Measurements from ENCODE around the gene ZSCAN21. TPM values are rescaled to one million over a fixed set of nuclear protein-coding genes. Genes with fewer than 3 reads are reported as not detected.

Gene ZSCAN21
- total RNA-seq, 2 donors from 2014 or later: 9.3 to 16.6 TPM

GRCh38 chr7:100022621-100023020 lies 27.0 kb upstream of the ZSCAN21 start:
- DNase-seq (ENCODE audit: low spot score) (no peak), ATAC-seq (ENCODE audit: insufficient number of reproducible peaks, low FRiP score, low read depth) (no peak)
- no peaks in the 10 kb centered on the region for H3K9me3 ChIP-seq
- no peaks in the 10 kb centered on the region for H3K27me3 ChIP-seq (replicated peaks; ENCODE audit: insufficient read depth)
- no peak overlapping the region for H3K27ac ChIP-seq
- H3K36me3 ChIP-seq: peaks cover 28% of the 10 kb centered on the region
- H3K4me1 ChIP-seq (ENCODE audit: control insufficient read depth in 1 of 2, low read depth in 2 of 2): peaks cover 3 to 33% of the 10 kb centered on the region in 2 donors
- H3K4me3 ChIP-seq: no peak overlapping the region
- TF ChIP-seq, protein P1, sequence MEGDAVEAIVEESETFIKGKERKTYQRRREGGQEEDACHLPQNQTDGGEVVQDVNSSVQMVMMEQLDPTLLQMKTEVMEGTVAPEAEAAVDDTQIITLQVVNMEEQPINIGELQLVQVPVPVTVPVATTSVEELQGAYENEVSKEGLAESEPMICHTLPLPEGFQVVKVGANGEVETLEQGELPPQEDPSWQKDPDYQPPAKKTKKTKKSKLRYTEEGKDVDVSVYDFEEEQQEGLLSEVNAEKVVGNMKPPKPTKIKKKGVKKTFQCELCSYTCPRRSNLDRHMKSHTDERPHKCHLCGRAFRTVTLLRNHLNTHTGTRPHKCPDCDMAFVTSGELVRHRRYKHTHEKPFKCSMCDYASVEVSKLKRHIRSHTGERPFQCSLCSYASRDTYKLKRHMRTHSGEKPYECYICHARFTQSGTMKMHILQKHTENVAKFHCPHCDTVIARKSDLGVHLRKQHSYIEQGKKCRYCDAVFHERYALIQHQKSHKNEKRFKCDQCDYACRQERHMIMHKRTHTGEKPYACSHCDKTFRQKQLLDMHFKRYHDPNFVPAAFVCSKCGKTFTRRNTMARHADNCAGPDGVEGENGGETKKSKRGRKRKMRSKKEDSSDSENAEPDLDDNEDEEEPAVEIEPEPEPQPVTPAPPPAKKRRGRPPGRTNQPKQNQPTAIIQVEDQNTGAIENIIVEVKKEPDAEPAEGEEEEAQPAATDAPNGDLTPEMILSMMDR (IDR thresholded peaks at IDR 0.05): no peak

DNA sequence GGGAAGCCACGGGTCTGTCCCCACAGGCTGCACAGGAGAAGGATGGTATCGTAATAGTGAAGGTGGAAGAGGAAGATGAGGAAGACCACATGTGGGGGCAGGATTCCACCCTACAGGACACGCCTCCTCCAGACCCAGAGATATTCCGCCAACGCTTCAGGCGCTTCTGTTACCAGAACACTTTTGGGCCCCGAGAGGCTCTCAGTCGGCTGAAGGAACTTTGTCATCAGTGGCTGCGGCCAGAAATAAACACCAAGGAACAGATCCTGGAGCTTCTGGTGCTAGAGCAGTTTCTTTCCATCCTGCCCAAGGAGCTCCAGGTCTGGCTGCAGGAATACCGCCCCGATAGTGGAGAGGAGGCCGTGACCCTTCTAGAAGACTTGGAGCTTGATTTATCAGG lies 26.0 kb upstream of the ZSCAN21 start:
- H3K9me3 ChIP-seq: no peaks in the 10 kb centered on the region
- DNase-seq (ENCODE audit: low spot score) (no peak), ATAC-seq (ENCODE audit: insufficient number of reproducible peaks, low FRiP score, low read depth) (no peak)
- H3K4me3 ChIP-seq: no peak overlapping the region
- H3K36me3 ChIP-seq: peaks cover 34% of the 10 kb centered on the region
- peaks cover 2 to 25% of the 10 kb centered on the region in 2 donors for H3K4me1 ChIP-seq (ENCODE audit: control insufficient read depth in 1 of 2, low read depth in 2 of 2)
- H3K27ac ChIP-seq: no peak overlapping the region
- no peaks in the 10 kb centered on the region for H3K27me3 ChIP-seq (replicated peaks; ENCODE audit: insufficient read depth)
- TF ChIP-seq, protein P1 (IDR thresholded peaks at IDR 0.05): no peak

- H3K9me3 ChIP-seq: no peaks in the 10 kb centered on the region
- H3K4me3 ChIP-seq: no peak overlapping the region
- TF ChIP-seq, protein P1 (IDR thresholded peaks at IDR 0.05): no peak
- DNase-seq (ENCODE audit: low spot score) (no peak), ATAC-seq (ENCODE audit: insufficient number of reproducible peaks, low FRiP score, low read depth) (no peak)
- H3K27me3 ChIP-seq (replicated peaks; ENCODE audit: insufficient read depth): no peaks in the 10 kb centered on the region
- no peak overlapping the region for H3K27ac ChIP-seq
- H3K36me3 ChIP-seq: peaks cover 34% of the 10 kb centered on the region
- H3K4me1 ChIP-seq (ENCODE audit: control insufficient read depth in 1 of 2, low read depth in 2 of 2): peaks cover 2 to 19% of the 10 kb centered on the region in 2 donors
These were observed 25.5 kb upstream of the ZSCAN21 start for GRCh38 chr7:100024020-100024619.

DNA sequence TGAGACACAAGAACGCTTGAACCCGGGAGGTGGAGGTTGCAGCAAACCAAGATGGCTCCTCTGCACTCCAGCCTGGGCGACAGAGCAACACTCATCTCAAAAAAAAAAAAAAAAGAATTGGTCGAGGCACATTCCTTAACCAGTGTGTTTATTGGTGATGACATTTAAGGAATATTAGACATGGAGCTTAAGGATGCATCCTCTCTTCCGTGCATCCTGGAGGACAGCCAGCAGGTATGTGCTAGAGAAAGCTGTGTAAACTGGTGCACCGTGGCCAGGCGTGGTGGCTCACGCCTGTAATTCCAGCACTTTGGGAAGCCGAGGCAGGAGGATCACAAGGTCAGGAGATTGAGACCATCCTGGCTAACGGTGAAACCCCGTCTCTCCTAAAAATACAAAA lies 22.4 kb upstream of the ZSCAN21 start:
- H3K27ac ChIP-seq: no peak overlapping the region
- ATAC-seq (ENCODE audit: insufficient number of reproducible peaks, low FRiP score, low read depth) (no peak), DNase-seq (ENCODE audit: low spot score) (no peak)
- TF ChIP-seq, protein P1 (IDR thresholded peaks at IDR 0.05): no peak
- no peaks in the 10 kb centered on the region for H3K9me3 ChIP-seq
- peaks cover 51% of the 10 kb centered on the region for H3K36me3 ChIP-seq
- H3K4me3 ChIP-seq: no peak overlapping the region
- no peaks in the 10 kb centered on the region for H3K4me1 ChIP-seq (ENCODE audit: control insufficient read depth in 1 of 2, low read depth in 2 of 2)
- no peaks in the 10 kb centered on the region for H3K27me3 ChIP-seq (replicated peaks; ENCODE audit: insufficient read depth)

GRCh38 chr7:100029596-100029995 lies 20.0 kb upstream of the ZSCAN21 start:
- Histone ChIP-seq H3K27ac (no peak overlapping the region), H3K4me1 (ENCODE audit: control insufficient read depth in 1 of 2, low read depth in 2 of 2) (peaks cover 0 to 1% of the 10 kb centered on the region in 2 donors), H3K27me3 (replicated peaks; ENCODE audit: insufficient read depth) (no peaks in the 10 kb centered on the region), H3K9me3 (no peaks in the 10 kb centered on the region), H3K36me3 (peaks cover 52% of the 10 kb centered on the region), H3K4me3 (no peak overlapping the region)
- no peak for DNase-seq (ENCODE audit: low spot score)
- no peak for ATAC-seq (ENCODE audit: insufficient number of reproducible peaks, low FRiP score, low read depth)
- TF ChIP-seq, protein P1 (IDR thresholded peaks at IDR 0.05): no peak

Data from thoracic aorta (tissue), 2 donors.